ENCODE measurements around the gene ILDR1.

DNA sequence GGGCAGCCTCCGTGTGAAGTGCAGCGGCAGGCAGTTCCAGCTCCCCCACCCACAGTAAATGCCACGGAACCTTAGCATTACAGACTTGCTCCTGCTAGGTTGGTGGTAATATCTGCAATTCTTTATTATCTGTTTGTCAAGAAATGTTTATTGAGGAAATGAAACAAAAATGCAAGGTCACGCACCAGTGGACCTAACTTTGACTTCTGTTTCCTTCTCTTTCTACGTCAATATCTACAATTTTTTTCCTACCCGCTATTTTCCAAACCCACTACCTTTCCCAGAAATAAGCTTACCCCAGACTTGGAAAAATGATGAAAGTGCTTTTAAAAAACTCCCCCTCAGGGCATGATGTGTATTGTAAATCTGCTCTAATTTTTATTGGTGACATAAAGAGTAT is 18.9 kb downstream of the ILDR1 start:
- no peak for TF ChIP-seq GATA2 (IDR thresholded peaks at IDR 0.05; ENCODE audit: low read depth, low read length)
- TF ChIP-seq GATA3 (IDR thresholded peaks at IDR 0.05; ENCODE audit: low read depth, low read length): no peak

Measured in SH-SY5Y (cell line).